Dendritic cell treated with granulocyte-macrophage colony-stimulating factor and Interleukin-4, amounts not matched to agents 40 ng/mL and 50 ng/mL, for 4 days (primary cell): ENCODE measurements around the gene TERT.

Experiments
- H3K27ac Mint-ChIP-seq: one replicate; pipeline ENCODE4 v1.8.0; 2022; ENCODE audit warnings: mild to moderate bottlenecking, mixed read lengths
- H3K27me3 Mint-ChIP-seq: one replicate; pipeline ENCODE4 v1.8.0; 2022; ENCODE audit warnings: mild to moderate bottlenecking, mixed read lengths
- H3K36me3 Mint-ChIP-seq: one replicate; pipeline ENCODE4 v1.8.0; 2022; ENCODE audit warnings: low read depth, mixed read lengths
- H3K4me1 Mint-ChIP-seq: one replicate; pipeline ENCODE4 v1.8.0; 2022; ENCODE audit warnings: low read depth, mixed read lengths
- H3K4me3 Mint-ChIP-seq: one replicate; pipeline ENCODE4 v1.8.0; 2022; ENCODE audit warnings: mild to moderate bottlenecking, moderate library complexity, mixed read lengths
- H3K9me3 Mint-ChIP-seq: one replicate; pipeline ENCODE4 v1.8.0; 2022; ENCODE audit warnings: mixed read lengths
- intact Hi-C: fragments of 100-400 bp; cut with micrococcal nuclease; formaldehyde crosslinking; loops from one replicate; pipeline ENCODE4 v1.15.0; 2022

TERT gene

GRCh38 chr5:1223278-1223670, 71.6 kb downstream of the TERT start:
- H3K4me3 Mint-ChIP-seq: no peak overlapping the region
- H3K36me3 Mint-ChIP-seq: no peaks in the 10 kb centered on the region
- no peaks in the 10 kb centered on the region for H3K4me1 Mint-ChIP-seq
- intact Hi-C loops: no loop called here
- H3K27ac Mint-ChIP-seq: no peak overlapping the region
- peaks cover 11% of the 10 kb centered on the region for H3K27me3 Mint-ChIP-seq
- no peaks in the 10 kb centered on the region for H3K9me3 Mint-ChIP-seq

DNA sequence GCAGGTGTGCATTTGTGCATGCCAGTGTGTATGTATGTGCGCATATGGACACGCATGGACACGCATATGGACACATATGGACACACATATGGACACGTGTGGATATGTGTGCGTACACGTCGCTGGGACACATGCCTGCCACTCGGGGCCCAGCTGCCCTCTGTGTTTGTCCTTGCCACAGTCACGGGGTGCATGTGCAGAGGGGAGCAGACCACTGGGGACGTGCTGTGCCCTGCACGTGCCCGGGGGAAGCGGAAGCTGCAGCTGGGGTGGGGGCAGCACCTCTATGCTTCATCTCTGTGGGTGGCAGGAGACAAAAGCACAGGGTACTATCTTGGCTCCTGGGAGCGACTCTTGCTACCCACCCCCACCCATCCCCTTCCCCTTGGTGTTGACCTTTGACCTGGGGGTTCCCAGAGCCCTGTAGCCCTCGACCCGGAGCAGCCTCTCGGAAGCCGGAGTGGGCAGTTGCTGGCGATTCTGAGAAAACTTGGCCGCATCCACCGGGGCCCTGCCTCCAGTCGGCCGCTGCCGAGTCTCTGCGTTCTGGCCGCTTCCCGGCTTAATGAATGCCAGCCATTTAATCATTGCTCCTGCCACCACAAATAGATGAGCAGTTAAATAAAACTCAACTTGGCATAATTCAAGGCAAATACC, 72.1 kb downstream of the TERT start:
- Mint-ChIP-seq H3K9me3 (no peaks in the 10 kb centered on the region), H3K4me1 (no peaks in the 10 kb centered on the region), H3K27ac (no peak overlapping the region), H3K27me3 (peaks cover 6% of the 10 kb centered on the region), H3K4me3 (no peak overlapping the region), H3K36me3 (no peaks in the 10 kb centered on the region)
- intact Hi-C loops: no loop called here

DNA sequence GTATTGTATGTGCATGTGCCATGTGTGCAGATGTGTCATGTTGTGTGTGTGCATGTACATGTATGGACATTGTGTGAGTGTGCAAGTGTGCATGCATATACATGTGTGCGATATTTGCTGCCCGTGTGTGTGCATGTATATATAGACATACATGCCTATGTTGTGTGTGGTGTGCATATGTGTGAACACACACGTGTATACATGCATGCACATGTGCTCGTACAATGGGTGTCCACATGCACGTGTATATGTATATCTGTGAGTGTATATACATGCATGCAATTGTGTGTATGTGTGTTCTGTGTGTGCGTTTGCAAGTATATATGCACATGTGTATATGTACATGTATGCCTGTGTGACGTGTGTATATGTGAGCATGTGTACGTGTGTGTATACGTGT, 72.7 kb downstream of the TERT start:
- Mint-ChIP-seq H3K4me3 (no peak overlapping the region), H3K9me3 (no peaks in the 10 kb centered on the region), H3K4me1 (no peaks in the 10 kb centered on the region), H3K27me3 (peaks cover 4% of the 10 kb centered on the region), H3K27ac (no peak overlapping the region), H3K36me3 (no peaks in the 10 kb centered on the region)
- intact Hi-C loops: no loop called here

DNA sequence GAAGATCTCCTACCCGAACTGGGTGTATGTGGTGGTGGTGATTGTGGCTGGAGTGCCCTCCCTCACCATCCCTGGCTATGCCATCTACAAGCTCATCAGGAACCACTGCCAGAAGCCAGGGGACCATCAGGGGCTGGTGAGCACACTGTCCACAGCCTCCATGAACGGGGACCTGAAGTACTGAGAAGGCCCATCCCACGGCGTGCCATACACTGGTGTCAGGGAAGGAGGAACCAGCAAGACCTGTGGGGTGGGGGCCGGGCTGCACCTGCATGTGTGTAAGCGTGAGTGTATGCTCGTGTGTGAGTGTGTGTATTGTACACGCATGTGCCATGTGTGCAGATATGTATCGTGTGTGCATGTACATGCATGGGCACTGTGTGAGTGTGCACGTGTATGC, 73.1 kb downstream of the TERT start:
- no peaks in the 10 kb centered on the region for H3K36me3 Mint-ChIP-seq
- H3K4me3 Mint-ChIP-seq: no peak overlapping the region
- no peaks in the 10 kb centered on the region for H3K9me3 Mint-ChIP-seq
- intact Hi-C loops: no loop called here
- no peak overlapping the region for H3K27ac Mint-ChIP-seq
- H3K27me3 Mint-ChIP-seq: peaks cover under 1% of the 10 kb centered on the region
- no peaks in the 10 kb centered on the region for H3K4me1 Mint-ChIP-seq

- intact Hi-C loops: no loop called here
- no peak overlapping the region for H3K27ac Mint-ChIP-seq
- no peaks in the 10 kb centered on the region for H3K9me3 Mint-ChIP-seq
- no peaks in the 10 kb centered on the region for H3K27me3 Mint-ChIP-seq
- H3K4me3 Mint-ChIP-seq: no peak overlapping the region
- H3K36me3 Mint-ChIP-seq: no peaks in the 10 kb centered on the region
- no peaks in the 10 kb centered on the region for H3K4me1 Mint-ChIP-seq
Observed at GRCh38 chr5:1220831-1221230, 74.0 kb downstream of the TERT start.

- no peaks in the 10 kb centered on the region for H3K36me3 Mint-ChIP-seq
- no peak overlapping the region for H3K27ac Mint-ChIP-seq
- H3K4me1 Mint-ChIP-seq: no peaks in the 10 kb centered on the region
- no peaks in the 10 kb centered on the region for H3K9me3 Mint-ChIP-seq
- intact Hi-C loops: no loop called here
- no peaks in the 10 kb centered on the region for H3K27me3 Mint-ChIP-seq
- no peak overlapping the region for H3K4me3 Mint-ChIP-seq
Observed at GRCh38 chr5:1220351-1220750, 74.5 kb downstream of the TERT start.

DNA sequence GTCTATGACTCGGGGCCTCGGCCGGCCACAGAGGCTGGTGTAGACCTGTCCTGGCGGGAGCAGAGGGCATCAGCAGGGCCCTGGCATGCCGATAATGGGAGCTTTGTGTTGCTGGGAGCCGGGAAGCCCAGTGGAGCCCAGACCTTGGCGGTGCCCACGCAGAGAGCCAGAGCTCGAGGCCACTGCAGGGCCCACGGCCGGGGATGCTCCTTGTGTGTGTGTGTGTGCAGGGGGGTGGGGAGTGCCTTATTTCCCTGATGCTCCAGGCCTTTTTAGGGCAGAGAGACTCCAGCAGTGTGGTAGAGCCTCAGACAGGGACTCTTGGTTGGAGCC, 75.1 kb downstream of the TERT start:
- no peaks in the 10 kb centered on the region for H3K36me3 Mint-ChIP-seq
- no peak overlapping the region for H3K27ac Mint-ChIP-seq
- intact Hi-C loops: no loop called here
- no peaks in the 10 kb centered on the region for H3K27me3 Mint-ChIP-seq
- no peak overlapping the region for H3K4me3 Mint-ChIP-seq
- H3K4me1 Mint-ChIP-seq: no peaks in the 10 kb centered on the region
- H3K9me3 Mint-ChIP-seq: no peaks in the 10 kb centered on the region

- no peak overlapping the region for H3K27ac Mint-ChIP-seq
Observed at GRCh38 chr5:1219098-1219767, 75.6 kb downstream of the TERT start.

DNA sequence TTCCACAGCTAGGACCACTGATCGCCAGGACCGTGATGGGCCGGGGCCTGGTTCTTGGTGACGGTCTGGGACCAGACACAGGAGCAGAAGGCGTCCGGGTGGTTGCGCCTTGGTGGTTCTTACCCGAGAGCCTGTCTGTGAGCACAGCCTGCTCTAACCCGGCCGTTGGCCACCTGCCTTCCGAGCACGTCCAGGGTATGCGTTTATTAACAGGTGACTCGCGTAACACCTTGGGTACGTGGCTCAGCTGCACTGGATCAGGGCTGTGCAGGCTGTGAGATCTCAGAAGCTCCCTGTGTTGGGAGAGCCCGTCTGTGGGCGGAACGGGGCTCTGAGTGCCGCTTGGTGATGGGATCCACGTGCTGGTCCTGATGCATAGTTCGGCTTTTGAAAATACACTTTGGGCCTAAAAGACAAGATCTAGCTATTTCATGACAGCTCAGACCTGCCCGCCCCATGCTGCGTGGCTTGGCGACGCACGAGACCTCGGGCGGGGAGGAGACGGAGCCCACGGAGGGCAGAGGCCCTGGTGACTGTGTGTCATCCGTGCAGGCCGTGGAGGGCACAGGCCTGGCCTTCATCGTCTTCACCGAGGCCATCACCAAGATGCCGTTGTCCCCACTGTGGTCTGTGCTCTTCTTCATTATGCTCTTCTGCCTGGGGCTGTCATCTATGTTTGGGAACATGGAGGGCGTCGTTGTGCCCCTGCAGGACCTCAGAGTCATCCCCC, 76.4 kb downstream of the TERT start:
- Mint-ChIP-seq H3K36me3 (no peaks in the 10 kb centered on the region), H3K4me1 (no peaks in the 10 kb centered on the region), H3K4me3 (no peak overlapping the region), H3K27ac (no peak overlapping the region), H3K9me3 (no peaks in the 10 kb centered on the region), H3K27me3 (no peaks in the 10 kb centered on the region)
- intact Hi-C loops: no loop called here

More at GRCh38 chr5:1219098-1219767, 75.6 kb downstream of the TERT start:
- H3K9me3 Mint-ChIP-seq: no peaks in the 10 kb centered on the region
- no peaks in the 10 kb centered on the region for H3K36me3 Mint-ChIP-seq
- H3K4me1 Mint-ChIP-seq: no peaks in the 10 kb centered on the region
- no peaks in the 10 kb centered on the region for H3K27me3 Mint-ChIP-seq
- no peak overlapping the region for H3K4me3 Mint-ChIP-seq
- intact Hi-C loops: no loop called here

DNA sequence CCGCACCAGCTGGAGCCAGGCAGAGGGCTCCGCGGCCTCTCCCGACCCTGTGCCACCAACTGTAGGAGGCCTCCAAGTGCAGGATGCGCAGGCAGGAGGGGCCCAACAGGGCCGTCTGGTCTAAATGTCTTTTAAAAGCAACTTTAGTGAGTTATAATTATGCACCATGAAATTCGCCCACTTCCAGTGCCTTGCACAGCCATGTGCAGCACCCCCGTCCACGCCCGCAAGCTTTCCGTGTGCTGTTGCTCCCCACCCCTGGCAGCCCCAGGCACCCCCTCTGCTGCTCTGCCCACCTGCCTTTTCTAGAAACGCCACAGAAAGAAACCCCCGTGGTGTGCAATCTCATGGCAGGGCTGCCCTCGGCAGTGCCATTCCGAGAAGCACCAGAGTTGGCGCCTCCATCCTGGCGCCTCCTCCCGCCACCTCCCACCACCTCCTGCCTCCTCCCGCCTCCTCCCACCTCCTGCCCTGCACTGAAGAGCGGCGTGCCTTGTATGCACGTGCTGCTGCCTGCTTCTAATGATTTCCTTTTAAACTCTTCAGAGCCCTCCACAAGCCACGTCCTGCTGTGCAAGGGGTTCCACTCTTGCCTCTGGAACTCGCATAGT, 77.2 kb downstream of the TERT start:
- no peaks in the 10 kb centered on the region for H3K4me1 Mint-ChIP-seq
- no peak overlapping the region for H3K27ac Mint-ChIP-seq
- intact Hi-C loops: no loop called here
- no peaks in the 10 kb centered on the region for H3K27me3 Mint-ChIP-seq
- H3K36me3 Mint-ChIP-seq: no peaks in the 10 kb centered on the region
- no peaks in the 10 kb centered on the region for H3K9me3 Mint-ChIP-seq
- no peak overlapping the region for H3K4me3 Mint-ChIP-seq

DNA sequence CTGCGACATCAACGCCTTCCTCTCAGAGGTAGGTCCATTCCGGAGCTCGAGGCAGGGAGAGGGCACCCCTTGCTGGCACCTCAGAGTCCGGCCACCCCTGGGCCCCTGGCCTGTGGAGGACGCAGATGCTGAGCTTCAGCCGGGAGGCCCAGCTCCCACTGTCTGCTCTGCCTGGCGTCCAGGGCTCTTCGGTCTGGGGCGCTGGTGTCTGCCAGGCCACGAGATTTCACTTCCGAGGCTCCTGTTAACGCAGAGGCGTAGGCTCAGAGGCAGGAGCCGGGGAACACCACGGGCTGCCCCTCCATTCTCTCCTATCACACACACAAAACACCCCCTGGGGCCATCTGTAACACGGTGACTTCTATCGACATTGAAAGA, 78.0 kb downstream of the TERT start:
- H3K4me1 Mint-ChIP-seq: no peaks in the 10 kb centered on the region
- no peak overlapping the region for H3K4me3 Mint-ChIP-seq
- intact Hi-C loops: no loop called here
- H3K27ac Mint-ChIP-seq: no peak overlapping the region
- no peaks in the 10 kb centered on the region for H3K9me3 Mint-ChIP-seq
- no peaks in the 10 kb centered on the region for H3K27me3 Mint-ChIP-seq
- no peaks in the 10 kb centered on the region for H3K36me3 Mint-ChIP-seq

- H3K27me3 Mint-ChIP-seq: no peaks in the 10 kb centered on the region
- no peaks in the 10 kb centered on the region for H3K36me3 Mint-ChIP-seq
- H3K4me1 Mint-ChIP-seq: no peaks in the 10 kb centered on the region
- intact Hi-C loops: no loop called here
- H3K9me3 Mint-ChIP-seq: no peaks in the 10 kb centered on the region
- H3K4me3 Mint-ChIP-seq: no peak overlapping the region
- H3K27ac Mint-ChIP-seq: no peak overlapping the region
Observed at GRCh38 chr5:1216211-1216917, 78.5 kb downstream of the TERT start.

DNA sequence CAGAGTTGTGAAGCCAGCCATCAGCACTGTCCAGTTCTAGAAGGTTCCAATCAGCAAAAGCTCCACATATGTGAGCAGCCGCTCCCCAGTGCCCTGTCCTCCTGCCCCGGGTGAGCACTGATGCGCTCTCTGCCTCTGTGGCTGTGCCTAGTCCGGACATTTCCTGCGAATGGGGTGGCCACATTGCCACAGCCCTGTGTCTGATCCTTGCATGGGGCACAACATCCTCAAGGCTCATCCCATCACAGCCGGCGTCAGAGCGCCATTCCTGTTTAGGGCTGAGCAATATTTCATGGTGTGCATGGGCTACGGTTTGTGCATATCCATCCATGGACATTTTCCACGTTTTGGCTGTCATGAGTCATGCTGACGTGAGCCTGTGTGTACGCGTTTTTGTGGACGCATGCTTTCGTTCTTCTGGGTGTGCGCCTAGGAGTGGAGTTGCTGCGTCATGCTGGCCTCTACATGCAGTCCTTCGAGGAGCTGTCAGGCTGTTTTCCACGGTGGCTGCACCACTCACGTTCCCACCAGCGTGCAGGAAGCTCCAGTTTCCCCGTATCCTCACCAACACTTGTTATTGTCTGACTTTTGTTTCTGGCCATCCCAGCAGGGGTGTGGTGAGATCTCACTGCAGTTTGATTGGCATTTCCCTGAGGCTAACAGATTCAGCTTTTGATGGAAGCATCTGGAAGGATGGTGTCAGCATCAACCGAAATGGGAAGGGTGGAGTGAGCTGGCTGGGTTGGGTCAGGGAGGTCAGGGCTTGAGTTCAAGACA, 79.4 kb downstream of the TERT start:
- intact Hi-C loops: no loop called here
- Mint-ChIP-seq H3K27ac (no peak overlapping the region), H3K9me3 (no peaks in the 10 kb centered on the region), H3K4me1 (no peaks in the 10 kb centered on the region), H3K36me3 (no peaks in the 10 kb centered on the region), H3K27me3 (no peaks in the 10 kb centered on the region), H3K4me3 (no peak overlapping the region)
